ENCODE results near the gene DCBLD1.

DNA sequence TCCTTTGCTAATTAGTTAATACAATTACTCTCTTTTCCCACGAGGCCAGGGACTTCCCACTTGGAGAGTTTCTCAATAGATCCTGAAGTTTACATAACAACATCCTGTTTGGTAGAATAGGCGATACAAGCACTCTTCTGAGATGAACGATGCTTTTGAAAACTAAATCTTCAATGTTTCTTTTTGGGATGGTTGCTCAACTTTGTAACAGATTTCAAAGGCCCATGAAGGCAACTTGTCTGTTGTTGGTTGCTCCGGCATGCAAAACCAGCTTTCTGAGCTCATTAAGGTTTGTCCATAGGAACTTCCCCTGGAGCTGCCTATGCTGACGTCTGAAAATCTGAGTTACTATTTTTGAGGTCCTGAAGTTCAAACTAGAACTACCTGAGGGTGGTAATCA is 30.8 kb upstream of the DCBLD1 start:
- TF ChIP-seq, protein P1, sequence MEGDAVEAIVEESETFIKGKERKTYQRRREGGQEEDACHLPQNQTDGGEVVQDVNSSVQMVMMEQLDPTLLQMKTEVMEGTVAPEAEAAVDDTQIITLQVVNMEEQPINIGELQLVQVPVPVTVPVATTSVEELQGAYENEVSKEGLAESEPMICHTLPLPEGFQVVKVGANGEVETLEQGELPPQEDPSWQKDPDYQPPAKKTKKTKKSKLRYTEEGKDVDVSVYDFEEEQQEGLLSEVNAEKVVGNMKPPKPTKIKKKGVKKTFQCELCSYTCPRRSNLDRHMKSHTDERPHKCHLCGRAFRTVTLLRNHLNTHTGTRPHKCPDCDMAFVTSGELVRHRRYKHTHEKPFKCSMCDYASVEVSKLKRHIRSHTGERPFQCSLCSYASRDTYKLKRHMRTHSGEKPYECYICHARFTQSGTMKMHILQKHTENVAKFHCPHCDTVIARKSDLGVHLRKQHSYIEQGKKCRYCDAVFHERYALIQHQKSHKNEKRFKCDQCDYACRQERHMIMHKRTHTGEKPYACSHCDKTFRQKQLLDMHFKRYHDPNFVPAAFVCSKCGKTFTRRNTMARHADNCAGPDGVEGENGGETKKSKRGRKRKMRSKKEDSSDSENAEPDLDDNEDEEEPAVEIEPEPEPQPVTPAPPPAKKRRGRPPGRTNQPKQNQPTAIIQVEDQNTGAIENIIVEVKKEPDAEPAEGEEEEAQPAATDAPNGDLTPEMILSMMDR (IDR thresholded peaks at IDR 0.05): no peak
- no peak for TF ChIP-seq POLR2A (IDR thresholded peaks at IDR 0.05)

Data from tibial nerve (tissue), 3 donors.